HEK293 (cell line): ENCODE measurements around the gene ABCB11.
A peak's percentile ranks its signal among the peaks of the same experiment; 100 is the strongest.
"Not testable (repeated sequence)": the region's sequence is repeated elsewhere in the genome, so short reads cannot be mapped to it uniquely, and the experiment has no call there.

Experiments
- CTCF ChIA-PET: fragments of 350-600 bp; formaldehyde crosslinking; extraction: SDS; loops from one replicate; lab custom pipeline; 2021; ENCODE audit warnings: antibody characterized with exemption; lab: Yijun Ruan, JAX
- POLR2A ChIA-PET: fragments of 300-600 bp; formaldehyde crosslinking; extraction: SDS; loops from one replicate; lab custom pipeline; 2020; ENCODE audit warnings: antibody characterized with exemption, inconsistent platforms; lab: Yijun Ruan, JAX
- H3K27ac ChIP-seq: fragments of 200-500 bp; sonication (Bioruptor generic); 2 replicates; pipeline ENCODE4 v1.5.1; 2014; ENCODE audit warnings: low read depth, low read length, control low read depth, inconsistent platforms; ENCODE audit errors: extremely low read depth
- H3K36me3 ChIP-seq, 2 experiments: fragments of 200-500 bp in 1 of 2; sonication (Bioruptor generic) in 1 of 2; 1 replicate in 1 of 2; 2 replicates in 1 of 2; pipeline ENCODE4 v1.5.1; 2014 to 2017; ENCODE audit warnings: inconsistent platforms in 2 of 2, low read length in 2 of 2; ENCODE audit not compliant: control insufficient read depth in 2 of 2, insufficient read depth in 1 of 2
- H3K4me1 ChIP-seq: fragments of 200-500 bp; sonication (Bioruptor generic); 2 replicates; pipeline ENCODE4 v1.5.1; 2014; ENCODE audit warnings: mild to moderate bottlenecking, low read length, inconsistent platforms; ENCODE audit not compliant: control insufficient read depth, insufficient read depth
- H3K4me3 ChIP-seq: 2 replicates; pipeline ENCODE4 v1.5.1; 2011; ENCODE audit warnings: low read depth, mild to moderate bottlenecking, control low read depth, low read length, moderate library complexity
- H3K9me3 ChIP-seq: fragments of 200-500 bp; sonication (Bioruptor generic); 2 replicates; pipeline ENCODE4 v1.5.1; 2014; ENCODE audit warnings: low read depth, low read length, inconsistent platforms; ENCODE audit not compliant: control insufficient read depth, insufficient read depth
- KLF16 ChIP-seq: fragments of 450-650 bp; formaldehyde crosslinking; IDR thresholded peaks from 2 replicates; pipeline ENCODE4 v1.5.1; 2017; ENCODE audit warnings: missing biosample characterization, missing genetic modification characterization
- ZBTB21 ChIP-seq: fragments of 450-650 bp; formaldehyde crosslinking; IDR thresholded peaks from 2 replicates; pipeline ENCODE4 v1.5.1; 2017; ENCODE audit warnings: missing biosample characterization, missing genetic modification characterization
- ZNF146 ChIP-seq: fragments of 450-650 bp; formaldehyde crosslinking; IDR thresholded peaks from 2 replicates; pipeline ENCODE4 v1.5.1; 2016; ENCODE audit warnings: missing biosample characterization, missing genetic modification characterization
- ZNF19 ChIP-seq: fragments of 450-650 bp; formaldehyde crosslinking; IDR thresholded peaks from 2 replicates; pipeline ENCODE4; 2016; ENCODE audit warnings: missing biosample characterization, missing genetic modification characterization, low read depth
- ZNF610 ChIP-seq: fragments of 450-650 bp; formaldehyde crosslinking; IDR thresholded peaks from 2 replicates; pipeline ENCODE4 v1.5.1; 2016; ENCODE audit warnings: missing biosample characterization, missing genetic modification characterization, borderline replicate concordance
- TF ChIP-seq, protein P1 (sequence below): fragments of 450-650 bp; formaldehyde crosslinking; optimal IDR thresholded peaks from 2 replicates; pipeline ENCODE3; 2016; ENCODE audit warnings: missing biosample characterization, mild to moderate bottlenecking, missing genetic modification characterization

Gene ABCB11

DNA sequence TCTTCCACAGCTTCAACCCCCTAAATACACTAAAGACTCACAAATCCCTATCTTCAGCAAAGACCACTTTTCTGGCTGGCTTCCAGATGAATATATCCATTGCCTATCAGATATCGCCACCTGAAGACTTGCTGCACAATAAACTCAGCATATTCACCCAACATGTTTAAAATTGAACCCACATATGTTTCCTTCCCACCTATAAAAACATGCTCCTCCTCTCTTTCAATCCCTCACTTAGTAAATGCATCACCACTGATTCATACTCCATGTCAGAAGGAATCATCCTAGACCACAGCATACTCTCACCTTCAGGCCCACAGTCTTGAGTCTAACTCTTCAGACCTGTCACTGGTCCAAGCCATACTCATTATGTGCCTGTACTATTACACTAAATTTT lies 146.1 kb downstream of the ABCB11 start:
- H3K36me3 ChIP-seq, result peaks cover 14 to 46% of the 10 kb centered on the region in 2 experiments; a peak in 2 of 3 replicates

DNA sequence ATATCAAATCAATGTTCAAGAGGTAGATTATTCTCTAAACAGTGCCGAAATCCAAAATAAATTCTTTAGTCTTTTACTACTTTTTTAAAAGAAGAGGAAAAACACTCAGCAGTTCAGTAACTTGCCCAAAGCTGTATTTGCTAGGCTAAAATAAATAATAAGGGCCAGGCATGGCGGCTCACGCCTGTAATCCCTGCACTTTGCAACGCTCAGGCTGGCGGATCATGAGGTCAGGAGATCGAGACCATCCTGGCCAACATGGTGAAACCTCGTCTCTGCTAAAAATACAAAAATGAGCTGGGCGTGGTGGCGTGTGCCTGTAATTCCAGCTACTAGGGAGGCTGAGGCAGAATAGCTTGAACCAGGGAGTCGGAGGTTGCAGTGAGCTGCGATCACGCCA lies 149.0 kb downstream of the ABCB11 start:
- H3K4me1 ChIP-seq, H3K4me3 ChIP-seq, POLR2A ChIA-PET, CTCF ChIA-PET, H3K9me3 ChIP-seq, H3K27ac ChIP-seq: not testable (repeated sequence)
- peaks cover 9 to 33% of the 10 kb centered on the region in 2 experiments; a peak in 2 of 3 replicates for H3K36me3 ChIP-seq

More for the DNA sequence above, 146.1 kb downstream of the ABCB11 start:
- Histone ChIP-seq H3K27ac (no peak overlapping the region), H3K4me3 (no peak overlapping the region), H3K9me3 (no peaks in the 10 kb centered on the region), H3K4me1 (no peaks in the 10 kb centered on the region)
- POLR2A ChIA-PET, result no interaction called here
- TF ChIP-seq ZBTB21 (tag by site-specific recombination) (no peak), ZNF19 (tag by site-specific recombination) (no peak), ZNF610 (tag by site-specific recombination) (no peak)
- TF ChIP-seq, protein P1, sequence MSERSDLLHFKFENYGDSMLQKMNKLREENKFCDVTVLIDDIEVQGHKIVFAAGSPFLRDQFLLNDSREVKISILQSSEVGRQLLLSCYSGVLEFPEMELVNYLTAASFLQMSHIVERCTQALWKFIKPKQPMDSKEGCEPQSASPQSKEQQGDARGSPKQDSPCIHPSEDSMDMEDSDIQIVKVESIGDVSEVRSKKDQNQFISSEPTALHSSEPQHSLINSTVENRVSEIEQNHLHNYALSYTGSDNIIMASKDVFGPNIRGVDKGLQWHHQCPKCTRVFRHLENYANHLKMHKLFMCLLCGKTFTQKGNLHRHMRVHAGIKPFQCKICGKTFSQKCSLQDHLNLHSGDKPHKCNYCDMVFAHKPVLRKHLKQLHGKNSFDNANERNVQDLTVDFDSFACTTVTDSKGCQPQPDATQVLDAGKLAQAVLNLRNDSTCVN (tag by site-specific recombination), result no peak
- CTCF ChIA-PET, result no interaction called here

DNA sequence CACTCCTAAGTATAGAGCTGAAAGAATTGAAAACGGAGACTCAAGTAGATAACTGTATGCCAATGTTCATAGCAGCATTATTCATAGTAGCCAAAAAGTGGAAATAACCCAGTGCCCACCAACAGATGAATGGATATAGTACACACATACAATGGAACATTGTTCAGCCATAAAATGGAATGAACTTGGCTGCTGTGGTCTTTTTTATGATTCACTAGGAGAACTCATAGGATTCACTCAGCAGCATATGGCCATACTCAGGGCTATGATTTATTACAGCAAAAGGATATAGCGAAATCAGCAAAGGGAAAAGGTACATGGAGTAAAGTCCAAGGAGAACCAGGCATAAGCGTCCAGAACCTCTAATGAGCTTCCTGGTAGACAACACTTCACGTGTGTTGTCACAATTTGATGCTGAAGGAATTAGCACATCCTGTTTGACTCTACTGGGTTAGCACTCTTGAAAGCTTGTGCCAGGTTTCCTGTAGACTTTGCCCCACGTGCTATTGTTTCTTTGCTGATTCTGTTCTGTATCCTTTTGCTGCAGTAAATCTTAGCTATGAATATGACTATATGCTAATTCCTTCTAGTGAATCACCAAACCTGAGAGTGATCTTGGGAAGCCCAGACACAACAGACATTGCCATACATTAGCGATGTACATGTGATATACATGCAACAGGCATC lies 156.6 kb downstream of the ABCB11 start:
- ChIA-PET CTCF (no interaction called here), POLR2A (no interaction called here)
- peaks cover 8 to 38% of the 10 kb centered on the region in 2 experiments for H3K36me3 ChIP-seq
- no peak for TF ChIP-seq KLF16 (tag by site-specific recombination)
- H3K4me3 ChIP-seq, result no peak overlapping the region
- no peaks in the 10 kb centered on the region for H3K9me3 ChIP-seq
- H3K27ac ChIP-seq, result no peak overlapping the region
- no peaks in the 10 kb centered on the region for H3K4me1 ChIP-seq

DNA sequence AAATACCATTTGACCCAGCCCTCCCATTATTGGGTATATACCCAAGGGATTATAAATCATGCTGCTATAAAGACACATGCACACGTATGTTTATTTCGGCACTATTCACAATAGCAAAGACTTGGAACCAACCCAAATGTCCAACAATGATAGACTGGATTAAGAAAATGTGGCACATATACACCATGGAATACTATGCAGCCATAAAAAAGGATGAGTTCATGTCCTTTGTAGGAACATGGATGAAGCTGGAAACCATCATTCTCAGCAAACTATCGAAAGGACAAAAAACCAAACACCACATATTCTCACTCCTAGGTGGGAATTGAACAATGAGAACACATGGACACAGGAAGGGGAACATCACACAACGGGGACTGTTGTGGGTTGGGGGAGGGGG lies 160.3 kb downstream of the ABCB11 start:
- POLR2A ChIA-PET, H3K27ac ChIP-seq, H3K4me1 ChIP-seq, H3K9me3 ChIP-seq, CTCF ChIA-PET, H3K4me3 ChIP-seq: not testable (repeated sequence)
- peak; percentile 84 for TF ChIP-seq ZNF146 (tag by site-specific recombination)
- peaks cover 8 to 38% of the 10 kb centered on the region in 2 experiments for H3K36me3 ChIP-seq
